HUES48 (cell line): ENCODE measurements around the gene HOXB2.

Experiments
- H3K27ac ChIP-seq: one replicate; pipeline ENCODE4 v1.7.0; 2013; ENCODE audit warnings: low read depth, low read length, inconsistent platforms
- H3K27me3 ChIP-seq: 2 replicates; pipeline ENCODE4 v1.6.1; 2013; ENCODE audit warnings: mild to moderate bottlenecking, low read length; ENCODE audit not compliant: control insufficient read depth, insufficient read depth
- H3K36me3 ChIP-seq: 2 replicates; pipeline ENCODE4 v1.6.1; 2013; ENCODE audit warnings: low read length; ENCODE audit not compliant: control insufficient read depth, insufficient read depth
- H3K4me1 ChIP-seq: 2 replicates; pipeline ENCODE4 v1.6.1; 2013; ENCODE audit warnings: mild to moderate bottlenecking, low read length; ENCODE audit not compliant: control insufficient read depth, insufficient read depth
- H3K4me3 ChIP-seq: 2 replicates; pipeline ENCODE4 v1.5.1; 2013; ENCODE audit warnings: mild to moderate bottlenecking, low read depth, low read length
- H3K9ac ChIP-seq: 2 replicates; pipeline ENCODE4 v1.6.1; 2013; ENCODE audit warnings: mild to moderate bottlenecking, low read depth, low read length, moderate library complexity
- H3K9me3 ChIP-seq: 2 replicates; pipeline ENCODE4 v1.6.1; 2013; ENCODE audit warnings: low read length; ENCODE audit not compliant: control insufficient read depth, insufficient read depth

Gene HOXB2

GRCh38 chr17:48569674-48570324 is 24.9 kb upstream of the HOXB2 start:
- H3K4me1 ChIP-seq: peaks cover 23% of the 10 kb centered on the region
- no peaks in the 10 kb centered on the region for H3K36me3 ChIP-seq
- H3K27me3 ChIP-seq: peaks cover 100% of the 10 kb centered on the region
- H3K9ac ChIP-seq: no peak overlapping the region
- H3K27ac ChIP-seq: no peak overlapping the region
- no peak overlapping the region for H3K4me3 ChIP-seq
- H3K9me3 ChIP-seq: peaks cover 3% of the 10 kb centered on the region; the same call in 1 of the 2 replicates

DNA sequence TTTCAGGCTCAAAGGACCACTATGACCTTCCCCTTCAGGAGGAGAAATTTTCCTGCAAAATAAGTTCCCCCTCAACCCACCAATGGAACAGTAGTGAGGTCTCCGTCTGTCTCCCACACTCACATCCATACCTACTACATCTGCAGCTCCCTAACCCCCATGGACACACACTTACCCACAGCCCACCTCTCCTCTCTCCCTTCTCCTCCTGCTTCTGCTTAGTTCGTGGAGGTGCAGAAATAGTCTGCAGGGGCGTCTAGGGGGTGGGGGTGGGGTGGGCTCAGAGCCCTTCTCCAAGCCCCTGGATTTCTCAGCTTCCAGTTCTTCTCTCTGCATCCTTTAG is 24.3 kb upstream of the HOXB2 start:
- Histone ChIP-seq H3K9ac (no peak overlapping the region), H3K9me3 (peaks cover 3% of the 10 kb centered on the region; the same call in 1 of the 2 replicates), H3K27me3 (peaks cover 100% of the 10 kb centered on the region), H3K36me3 (no peaks in the 10 kb centered on the region), H3K27ac (no peak overlapping the region), H3K4me1 (peaks cover 21% of the 10 kb centered on the region), H3K4me3 (no peak overlapping the region)

DNA sequence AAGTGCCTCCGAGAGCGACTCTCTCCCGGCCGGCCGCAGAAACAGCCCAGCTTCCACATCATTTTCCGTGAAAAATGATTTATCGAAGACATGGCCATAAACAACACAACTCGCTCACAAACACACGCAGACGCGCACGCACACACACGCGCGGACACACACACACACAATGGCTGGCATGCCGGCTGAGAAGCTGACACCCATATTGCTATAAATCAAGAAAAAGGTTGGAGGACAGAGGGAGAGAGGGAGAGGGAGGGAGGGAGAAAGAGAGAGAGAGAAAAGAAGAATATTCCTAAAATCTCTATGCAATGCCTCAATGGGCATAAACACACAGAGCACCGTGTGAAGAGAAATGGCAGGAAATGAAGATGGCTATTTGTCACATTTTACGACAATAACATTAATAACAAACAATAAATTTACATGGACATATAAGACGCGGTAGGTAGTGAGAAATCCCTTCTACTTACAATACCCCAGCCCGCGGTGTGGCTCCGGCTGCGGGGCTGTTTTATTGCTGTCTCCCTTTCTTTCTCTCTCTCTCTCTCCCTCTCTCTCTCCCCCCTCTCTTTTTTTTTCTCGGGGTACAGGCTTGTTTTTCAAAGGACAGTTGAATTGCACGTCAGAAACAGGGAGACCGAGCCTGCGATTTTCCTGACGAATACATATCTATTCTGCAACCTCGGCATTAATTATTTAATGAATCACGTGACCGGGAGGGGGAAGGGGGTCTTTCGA is 23.8 kb upstream of the HOXB2 start:
- Histone ChIP-seq H3K9ac (no peak overlapping the region), H3K9me3 (peaks cover 3% of the 10 kb centered on the region; the same call in 1 of the 2 replicates), H3K27ac (no peak overlapping the region), H3K4me3 (no peak overlapping the region), H3K27me3 (peaks cover 100% of the 10 kb centered on the region), H3K36me3 (no peaks in the 10 kb centered on the region), H3K4me1 (peaks cover 17% of the 10 kb centered on the region; the same call in 1 of the 2 replicates)

DNA sequence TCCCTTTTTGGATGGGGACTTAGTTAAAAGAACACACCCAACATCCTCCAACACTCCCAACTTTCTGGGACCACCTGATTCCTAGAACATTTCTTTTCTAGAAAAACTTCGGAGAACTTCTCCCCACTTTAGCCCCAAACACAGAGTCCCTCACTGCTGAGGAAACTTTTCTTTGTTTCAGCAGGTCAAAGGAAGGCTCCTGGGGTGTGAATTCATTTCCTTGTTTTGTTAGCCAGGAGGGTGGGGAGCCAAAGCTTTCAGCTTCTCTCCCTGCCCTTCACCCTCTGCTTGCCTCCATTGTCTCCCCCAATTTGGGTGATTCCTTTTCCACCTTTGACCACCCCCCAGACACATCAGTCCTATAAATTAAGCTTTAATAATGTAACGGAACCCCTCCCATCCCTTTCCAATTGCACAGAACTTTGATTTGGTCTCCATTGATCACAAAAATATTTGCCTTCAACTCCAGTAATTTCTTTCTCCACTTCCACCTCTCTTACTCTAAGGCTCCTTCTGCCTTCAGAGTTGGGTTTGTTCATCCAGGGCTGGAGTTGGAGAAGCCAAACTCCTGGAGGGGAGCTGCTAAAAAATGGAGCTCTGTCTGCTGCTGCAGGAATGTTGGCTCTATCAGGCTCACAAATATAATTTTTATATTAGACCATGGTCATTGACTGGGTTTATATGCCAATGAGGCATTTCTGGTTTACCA is 22.9 kb upstream of the HOXB2 start:
- H3K36me3 ChIP-seq: no peaks in the 10 kb centered on the region
- H3K27me3 ChIP-seq: peaks cover 100% of the 10 kb centered on the region
- H3K27ac ChIP-seq: no peak overlapping the region
- H3K4me3 ChIP-seq: no peak overlapping the region
- H3K9ac ChIP-seq: no peak overlapping the region
- H3K9me3 ChIP-seq: peaks cover 3% of the 10 kb centered on the region; the same call in 1 of the 2 replicates
- H3K4me1 ChIP-seq: peaks cover 17% of the 10 kb centered on the region; the same call in 1 of the 2 replicates

DNA sequence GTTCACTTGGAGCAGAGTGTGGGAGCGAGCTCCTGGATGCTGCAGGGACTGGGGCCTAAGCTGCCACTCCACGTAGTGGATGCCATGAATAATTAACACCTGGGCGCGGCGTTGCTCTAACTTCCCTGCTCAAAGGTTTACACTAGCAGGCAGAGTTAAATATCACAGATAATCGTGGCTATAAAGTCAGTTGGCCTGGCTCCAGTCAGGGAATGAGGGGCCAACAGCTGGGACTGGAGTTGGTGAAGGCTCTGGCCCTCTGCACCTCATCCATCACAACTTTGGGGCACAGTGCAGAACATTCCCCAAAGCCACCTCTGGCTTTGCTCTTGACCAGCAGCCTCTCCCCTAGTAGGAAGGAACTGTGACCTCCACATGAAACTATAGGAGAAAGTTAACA is 22.3 kb upstream of the HOXB2 start:
- Histone ChIP-seq H3K9ac (no peak overlapping the region), H3K4me3 (no peak overlapping the region), H3K27me3 (peaks cover 100% of the 10 kb centered on the region), H3K27ac (no peak overlapping the region), H3K36me3 (no peaks in the 10 kb centered on the region), H3K9me3 (peaks cover 3% of the 10 kb centered on the region; the same call in 1 of the 2 replicates), H3K4me1 (peaks cover 17% of the 10 kb centered on the region; the same call in 1 of the 2 replicates)

GRCh38 chr17:48566717-48567116 is 21.8 kb upstream of the HOXB2 start:
- Histone ChIP-seq H3K9ac (no peak overlapping the region), H3K27me3 (peaks cover 100% of the 10 kb centered on the region), H3K4me1 (peaks cover 17% of the 10 kb centered on the region; the same call in 1 of the 2 replicates), H3K36me3 (no peaks in the 10 kb centered on the region), H3K4me3 (no peak overlapping the region), H3K9me3 (peaks cover 3% of the 10 kb centered on the region; the same call in 1 of the 2 replicates), H3K27ac (no peak overlapping the region)

GRCh38 chr17:48565925-48566710 is 21.2 kb upstream of the HOXB2 start:
- Histone ChIP-seq H3K9me3 (peaks cover 3% of the 10 kb centered on the region; the same call in 1 of the 2 replicates), H3K27ac (no peak overlapping the region), H3K4me3 (no peak overlapping the region), H3K9ac (no peak overlapping the region), H3K27me3 (peaks cover 100% of the 10 kb centered on the region), H3K36me3 (no peaks in the 10 kb centered on the region), H3K4me1 (peaks cover 17% of the 10 kb centered on the region; the same call in 1 of the 2 replicates)

DNA sequence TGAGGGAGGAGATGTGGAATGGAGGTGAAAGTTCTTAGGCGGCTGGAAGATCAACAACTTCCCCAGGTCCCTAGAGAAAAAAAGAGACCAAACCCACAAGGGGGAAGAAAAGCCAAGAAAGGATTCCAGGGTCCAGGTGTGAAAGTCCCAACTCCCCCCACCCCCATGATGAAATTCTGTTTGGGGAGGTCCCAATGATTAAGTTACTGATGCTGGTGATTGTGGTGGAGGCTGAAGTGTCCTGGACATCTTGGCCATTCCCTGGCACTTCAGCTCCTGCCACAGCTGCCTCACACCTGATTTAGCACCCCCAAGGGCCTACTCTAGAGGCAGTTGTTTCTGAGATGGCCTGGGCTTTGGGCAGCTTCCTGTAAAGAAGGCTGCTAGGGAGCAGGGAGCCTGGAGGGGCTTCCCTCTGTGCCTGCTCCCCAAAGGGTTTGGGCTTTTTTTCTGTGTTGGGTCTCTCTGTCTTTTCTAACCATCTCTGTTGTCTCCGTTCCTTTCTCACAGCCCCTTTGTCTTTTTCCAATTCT is 20.2 kb upstream of the HOXB2 start:
- peaks cover 12% of the 10 kb centered on the region; the same call in 1 of the 2 replicates for H3K4me1 ChIP-seq
- H3K27me3 ChIP-seq: peaks cover 100% of the 10 kb centered on the region
- H3K4me3 ChIP-seq: no peak overlapping the region
- peaks cover 3% of the 10 kb centered on the region; the same call in 1 of the 2 replicates for H3K9me3 ChIP-seq
- no peak overlapping the region for H3K27ac ChIP-seq
- H3K36me3 ChIP-seq: no peaks in the 10 kb centered on the region
- H3K9ac ChIP-seq: no peak overlapping the region

- Histone ChIP-seq H3K9ac (no peak overlapping the region), H3K4me3 (0 out of 2 replicates have a peak overlapping the region, but pooled peaks have one; percentile 28), H3K36me3 (no peaks in the 10 kb centered on the region)
Observed at GRCh38 chr17:48564188-48565021, 19.5 kb upstream of the HOXB2 start.

More at GRCh38 chr17:48564188-48565021, 19.5 kb upstream of the HOXB2 start:
- Histone ChIP-seq H3K4me1 (peaks cover 13% of the 10 kb centered on the region; the same call in 1 of the 2 replicates), H3K9me3 (peaks cover 3% of the 10 kb centered on the region; the same call in 1 of the 2 replicates), H3K27me3 (peaks cover 100% of the 10 kb centered on the region), H3K27ac (no peak overlapping the region)
